Measurements from ENCODE around the gene MRPL38. TPM values are rescaled to one million over a fixed set of nuclear protein-coding genes. Genes with fewer than 3 reads are reported as not detected.

MRPL38 gene
- total RNA-seq, 1 donor: 36.6 TPM

DNA sequence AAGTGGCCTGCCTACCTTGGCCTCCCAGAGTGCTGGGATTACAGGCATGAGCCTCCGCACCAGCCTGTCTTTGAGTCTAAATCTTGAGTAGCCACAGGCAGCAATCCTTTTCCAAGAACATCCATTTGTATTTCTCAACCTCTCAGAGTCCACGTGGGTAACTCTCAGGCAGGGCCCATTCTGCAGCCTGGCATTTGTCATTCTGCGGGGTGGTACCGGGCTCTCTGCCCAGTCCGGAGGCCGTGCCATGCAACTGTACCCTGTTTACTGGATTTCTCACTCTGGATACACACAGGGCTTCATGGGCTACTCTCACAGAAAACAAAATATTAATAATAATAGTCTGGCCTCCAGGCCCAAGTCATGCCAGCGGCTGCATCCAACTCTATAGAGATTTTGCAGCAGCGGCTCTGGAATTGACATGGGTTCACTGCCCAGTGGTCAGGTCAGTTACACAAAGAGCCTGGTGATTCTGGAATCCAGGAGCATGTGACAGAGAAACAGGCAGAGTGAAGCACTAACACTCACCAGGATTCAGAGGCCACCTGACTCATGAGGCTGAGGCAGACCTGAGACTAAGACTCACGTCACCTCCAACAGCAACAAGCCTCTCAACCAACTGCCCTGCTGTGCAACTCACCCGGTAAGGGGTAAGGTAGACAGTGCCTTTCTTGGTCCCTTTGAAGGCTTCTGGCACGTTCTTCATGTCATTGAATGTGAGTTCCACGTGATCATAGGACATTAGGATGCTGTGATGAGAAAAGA is 53.6 kb downstream of the MRPL38 start:
- DNase-seq (ENCODE audit: insufficient read length, low spot score, missing footprints): peak; percentile 71
- H3K27me3 ChIP-seq (ENCODE audit: insufficient read depth, low read length): no peaks in the 10 kb centered on the region
- no peak for TF ChIP-seq CTCF (IDR thresholded peaks at IDR 0.05; ENCODE audit: extremely low read depth, low read depth, low read length)
- H3K36me3 ChIP-seq (ENCODE audit: insufficient read depth, low read length): peaks cover 53% of the 10 kb centered on the region
- H3K4me2 ChIP-seq (ENCODE audit: insufficient read depth, low read length): no peak overlapping the region
- H3K79me2 ChIP-seq (ENCODE audit: insufficient read depth, low read length): peaks cover 28% of the 10 kb centered on the region
- no peaks in the 10 kb centered on the region for H3K9me3 ChIP-seq (ENCODE audit: low read depth, low read length)
- no peak overlapping the region for H2AFZ ChIP-seq (ENCODE audit: low read length)
- H4K20me1 ChIP-seq (ENCODE audit: insufficient read depth, low read length): peaks cover 6% of the 10 kb centered on the region
- peaks cover 20% of the 10 kb centered on the region for H3K4me1 ChIP-seq (ENCODE audit: insufficient read depth, low read length)
- no peak overlapping the region for H3K4me3 ChIP-seq (ENCODE audit: insufficient read depth, low read length)
- no peak overlapping the region for H3K27ac ChIP-seq (ENCODE audit: low read depth, low read length)

DNA sequence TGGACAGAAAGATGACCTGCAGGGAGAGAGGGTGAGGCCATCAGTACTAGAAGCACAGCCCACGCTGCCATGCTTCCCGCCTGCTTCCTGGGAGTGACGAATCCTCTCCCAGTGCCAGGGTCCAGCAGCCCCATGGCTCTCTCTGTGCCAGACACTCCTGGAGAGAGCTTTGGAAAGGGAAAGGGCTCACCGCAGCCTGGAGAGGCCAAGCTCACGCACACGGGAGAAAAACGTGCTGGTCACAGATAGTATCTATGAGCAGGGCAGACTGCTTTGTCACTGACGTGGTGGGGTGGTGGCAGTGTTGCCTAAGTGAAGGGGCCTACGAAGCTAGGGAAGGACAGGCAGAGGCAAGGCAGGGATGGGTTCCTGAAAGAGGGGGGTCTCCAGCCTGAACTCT is 55.0 kb downstream of the MRPL38 start:
- no peaks in the 10 kb centered on the region for H3K27me3 ChIP-seq (ENCODE audit: insufficient read depth, low read length)
- H2AFZ ChIP-seq (ENCODE audit: low read length): no peak overlapping the region
- H3K4me2 ChIP-seq (ENCODE audit: insufficient read depth, low read length): no peak overlapping the region
- peaks cover 55% of the 10 kb centered on the region for H3K36me3 ChIP-seq (ENCODE audit: insufficient read depth, low read length)
- H3K27ac ChIP-seq (ENCODE audit: low read depth, low read length): no peak overlapping the region
- DNase-seq (ENCODE audit: insufficient read length, low spot score, missing footprints): peak; percentile 26
- H3K4me1 ChIP-seq (ENCODE audit: insufficient read depth, low read length): peaks cover 18% of the 10 kb centered on the region
- peaks cover 21% of the 10 kb centered on the region for H3K79me2 ChIP-seq (ENCODE audit: insufficient read depth, low read length)
- H4K20me1 ChIP-seq (ENCODE audit: insufficient read depth, low read length): peaks cover 6% of the 10 kb centered on the region
- no peak overlapping the region for H3K4me3 ChIP-seq (ENCODE audit: insufficient read depth, low read length)
- no peaks in the 10 kb centered on the region for H3K9me3 ChIP-seq (ENCODE audit: low read depth, low read length)
- no peak for TF ChIP-seq CTCF (IDR thresholded peaks at IDR 0.05; ENCODE audit: extremely low read depth, low read depth, low read length)

GRCh38 chr17:75849279-75849646 is 55.4 kb downstream of the MRPL38 start:
- Histone ChIP-seq H3K4me3 (ENCODE audit: insufficient read depth, low read length) (no peak overlapping the region), H3K36me3 (ENCODE audit: insufficient read depth, low read length) (peaks cover 55% of the 10 kb centered on the region), H3K79me2 (ENCODE audit: insufficient read depth, low read length) (peaks cover 19% of the 10 kb centered on the region), H2AFZ (ENCODE audit: low read length) (no peak overlapping the region), H3K9me3 (ENCODE audit: low read depth, low read length) (no peaks in the 10 kb centered on the region), H3K27ac (ENCODE audit: low read depth, low read length) (no peak overlapping the region), H3K4me1 (ENCODE audit: insufficient read depth, low read length) (peaks cover 13% of the 10 kb centered on the region), H3K27me3 (ENCODE audit: insufficient read depth, low read length) (no peaks in the 10 kb centered on the region), H3K4me2 (ENCODE audit: insufficient read depth, low read length) (no peak overlapping the region), H4K20me1 (ENCODE audit: insufficient read depth, low read length) (peaks cover 6% of the 10 kb centered on the region)
- TF ChIP-seq CTCF (IDR thresholded peaks at IDR 0.05; ENCODE audit: extremely low read depth, low read depth, low read length): no peak
- peak; percentile 77 for DNase-seq (ENCODE audit: insufficient read length, low spot score, missing footprints)

Other genes with a start within 250 kb of the MRPL38 start
- gene RECQL5, start 237.7 kb downstream of the MRPL38 start, total RNA-seq: 17.7 and 24.5 TPM in 2 replicates
- 48.1 and 60.7 TPM in 2 replicates for gene SAP30BP, start 237.5 kb downstream of the MRPL38 start, total RNA-seq
- gene ITGB4, start 183.4 kb downstream of the MRPL38 start, total RNA-seq: 0.29 and 0.36 TPM in 2 replicates
- 25.3 and 27.7 TPM in 2 replicates for gene GALK1, start 139.7 kb downstream of the MRPL38 start, total RNA-seq
- 18.5 and 23.6 TPM in 2 replicates for gene UNK, start 120.1 kb downstream of the MRPL38 start, total RNA-seq
- gene UNC13D, start 60.5 kb downstream of the MRPL38 start, total RNA-seq: 1.1 and 2.1 TPM in 2 replicates
- gene WBP2, start 49.5 kb downstream of the MRPL38 start, total RNA-seq: 31.1 and 38.3 TPM in 2 replicates
- 21.7 and 22.4 TPM in 2 replicates for gene TRIM47, start 26.3 kb downstream of the MRPL38 start, total RNA-seq
- gene TRIM65, start 7.9 kb downstream of the MRPL38 start, total RNA-seq: 22.8 and 23.3 TPM in 2 replicates
- gene FBF1, start 36.2 kb upstream of the MRPL38 start, total RNA-seq: 14.1 and 17.1 TPM in 2 replicates
- 59.2 and 59.4 TPM in 2 replicates for gene ACOX1, start 74.3 kb upstream of the MRPL38 start, total RNA-seq
- gene TEN1, start 74.4 kb upstream of the MRPL38 start, total RNA-seq: 23.2 and 23.6 TPM in 2 replicates
- gene CDK3, start 96.0 kb upstream of the MRPL38 start, total RNA-seq: 0.72 and 0.88 TPM in 2 replicates
- not detected in 2 replicates for gene EVPL, start 122.4 kb upstream of the MRPL38 start, total RNA-seq
- gene SRP68, start 167.6 kb upstream of the MRPL38 start, total RNA-seq: 22.7 and 25.3 TPM in 2 replicates
- 0.29 TPM in 1 of 2 replicates, not detected in the other for gene GALR2, start 169.9 kb upstream of the MRPL38 start, total RNA-seq
- gene ZACN, start 174.3 kb upstream of the MRPL38 start, total RNA-seq: not detected in 2 replicates
- gene EXOC7, start 198.9 kb upstream of the MRPL38 start, total RNA-seq: 102 TPM in 2 replicates
- gene FOXJ1, start 236.4 kb upstream of the MRPL38 start, total RNA-seq: not detected in 2 replicates

Data from osteoblast (primary cell).